ENCODE data around the gene DLL3.
A peak's percentile ranks its signal among the peaks of the same experiment; 100 is the strongest.

DLL3 gene

GRCh38 chr19:39515551-39516191 lies 16.9 kb downstream of the DLL3 start:
- peak overlapping the region; percentile 66 to 83 for H3K4me3 Mint-ChIP-seq
- peak overlapping the region; percentile 42 for H3K27ac Mint-ChIP-seq
- H3K36me3 Mint-ChIP-seq, result no peaks in the 10 kb centered on the region
- H3K9me3 Mint-ChIP-seq, result no peaks in the 10 kb centered on the region
- H3K27me3 Mint-ChIP-seq, result peaks cover 48 to 69% of the 10 kb centered on the region in 2 donors
- peaks cover 11 to 22% of the 10 kb centered on the region in 2 donors for H3K4me1 Mint-ChIP-seq
- ATAC-seq (replicated peaks) (no peak), DNase-seq (no peak)

GRCh38 chr19:39516270-39516669 lies 17.5 kb downstream of the DLL3 start:
- peak; percentile 46 to 50 for ATAC-seq (replicated peaks)
- Mint-ChIP-seq H3K9me3 (no peaks in the 10 kb centered on the region), H3K4me3 (peak overlapping the region; percentile 17 to 59), H3K27me3 (peaks cover 48 to 69% of the 10 kb centered on the region in 2 donors), H3K4me1 (peaks cover 11 to 22% of the 10 kb centered on the region in 2 donors), H3K27ac (peak overlapping the region; percentile 42), H3K36me3 (no peaks in the 10 kb centered on the region)
- DNase-seq, result no peak

- peaks cover 45 to 64% of the 10 kb centered on the region in 2 donors for H3K27me3 Mint-ChIP-seq
- DNase-seq, result no peak
- no peak overlapping the region for H3K4me3 Mint-ChIP-seq
- no peak overlapping the region for H3K27ac Mint-ChIP-seq
- no peaks in the 10 kb centered on the region for H3K9me3 Mint-ChIP-seq
- peaks cover 11 to 22% of the 10 kb centered on the region in 2 donors for H3K4me1 Mint-ChIP-seq
- ATAC-seq (replicated peaks), result no peak
- no peaks in the 10 kb centered on the region for H3K36me3 Mint-ChIP-seq
These were observed 18.7 kb downstream of the DLL3 start for GRCh38 chr19:39517432-39517831.

- H3K4me1 Mint-ChIP-seq, result peaks cover 11 to 22% of the 10 kb centered on the region in 2 donors
- no peak overlapping the region for H3K4me3 Mint-ChIP-seq
- no peaks in the 10 kb centered on the region for H3K36me3 Mint-ChIP-seq
- no peak for ATAC-seq (replicated peaks)
- H3K27ac Mint-ChIP-seq, result no peak overlapping the region
- DNase-seq, result no peak
- H3K27me3 Mint-ChIP-seq, result peaks cover 38 to 54% of the 10 kb centered on the region in 2 donors
- no peaks in the 10 kb centered on the region for H3K9me3 Mint-ChIP-seq
These were observed 19.7 kb downstream of the DLL3 start for GRCh38 chr19:39518458-39518857.

- Mint-ChIP-seq H3K4me1 (peaks cover 11 to 22% of the 10 kb centered on the region in 2 donors), H3K27me3 (peaks cover 33 to 49% of the 10 kb centered on the region in 2 donors), H3K36me3 (no peaks in the 10 kb centered on the region), H3K27ac (no peak overlapping the region), H3K4me3 (no peak overlapping the region), H3K9me3 (no peaks in the 10 kb centered on the region)
- ATAC-seq (replicated peaks) (no peak), DNase-seq (no peak)
These were observed 20.2 kb downstream of the DLL3 start for GRCh38 chr19:39518975-39519374.

- Mint-ChIP-seq H3K27ac (no peak overlapping the region), H3K4me3 (no peak overlapping the region), H3K4me1 (peaks cover 5 to 12% of the 10 kb centered on the region in 2 donors), H3K9me3 (no peaks in the 10 kb centered on the region), H3K27me3 (peaks cover 19 to 31% of the 10 kb centered on the region in 2 donors), H3K36me3 (peaks cover 4 to 10% of the 10 kb centered on the region in 2 donors)
- no peak for ATAC-seq (replicated peaks)
- DNase-seq, result no peak
These were observed 22.1 kb downstream of the DLL3 start for GRCh38 chr19:39520541-39521484.

- peak overlapping the region; percentile 92 for H3K27ac Mint-ChIP-seq
- H3K4me3 Mint-ChIP-seq, result no peak overlapping the region
- ATAC-seq (replicated peaks) (peak; percentile 93 to 94), DNase-seq (peak; percentile 26)
- no peaks in the 10 kb centered on the region for H3K27me3 Mint-ChIP-seq
- H3K36me3 Mint-ChIP-seq, result peaks cover 4 to 15% of the 10 kb centered on the region in 2 donors
- peaks cover 0 to 8% of the 10 kb centered on the region in 2 donors for H3K4me1 Mint-ChIP-seq
- no peaks in the 10 kb centered on the region for H3K9me3 Mint-ChIP-seq
These were observed 25.7 kb downstream of the DLL3 start for GRCh38 chr19:39524495-39524894.

- H3K27ac Mint-ChIP-seq, result no peak overlapping the region
- ATAC-seq (replicated peaks), result no peak
- DNase-seq, result no peak
- H3K4me3 Mint-ChIP-seq, result no peak overlapping the region
- H3K27me3 Mint-ChIP-seq, result no peaks in the 10 kb centered on the region
- peaks cover 4 to 15% of the 10 kb centered on the region in 2 donors for H3K36me3 Mint-ChIP-seq
- no peaks in the 10 kb centered on the region for H3K9me3 Mint-ChIP-seq
- peaks cover 0 to 8% of the 10 kb centered on the region in 2 donors for H3K4me1 Mint-ChIP-seq
These were observed 26.5 kb downstream of the DLL3 start for GRCh38 chr19:39525205-39525604.

- Mint-ChIP-seq H3K27ac (peak overlapping the region; percentile 94), H3K27me3 (no peaks in the 10 kb centered on the region)
- ATAC-seq (replicated peaks), result no peak
These were observed 33.1 kb downstream of the DLL3 start for GRCh38 chr19:39531834-39532232.

GRCh38 chr19:39532233-39533002 lies 33.7 kb downstream of the DLL3 start, which contains the start of gene EID2B:
EID2B (minus strand) TSS chr19:39532852; CDS start chr19:39532802, 50 bp downstream.
- Mint-ChIP-seq H3K36me3 (peaks cover 0 to 12% of the 10 kb centered on the region in 2 donors), H3K4me1 (peaks cover 11 to 20% of the 10 kb centered on the region in 2 donors), H3K4me3 (peak within 1 kb of the TSS; percentile 95 to 97), H3K27ac (peak within 1 kb of the TSS; percentile 94), H3K9me3 (no peaks in the 10 kb centered on the region), H3K27me3 (no peaks in the 10 kb centered on the region)
- ATAC-seq (replicated peaks), result peak; percentile 94 to 95
- peak; percentile 90 for DNase-seq

More at GRCh38 chr19:39531834-39532232, 33.1 kb downstream of the DLL3 start:
- Mint-ChIP-seq H3K36me3 (peaks cover 0 to 10% of the 10 kb centered on the region in 2 donors), H3K4me1 (peaks cover 9 to 20% of the 10 kb centered on the region in 2 donors), H3K9me3 (no peaks in the 10 kb centered on the region), H3K4me3 (peak overlapping the region; percentile 95 to 97)
- no peak for DNase-seq

- H3K9me3 Mint-ChIP-seq, result no peaks in the 10 kb centered on the region
These were observed 34.3 kb downstream of the DLL3 start for GRCh38 chr19:39533003-39533512.

GRCh38 chr19:39533791-39534190 lies 35.0 kb downstream of the DLL3 start:
- ATAC-seq (replicated peaks) (no peak), DNase-seq (no peak)
- Mint-ChIP-seq H3K36me3 (peaks cover 0 to 13% of the 10 kb centered on the region in 2 donors), H3K9me3 (no peaks in the 10 kb centered on the region), H3K27me3 (no peaks in the 10 kb centered on the region), H3K27ac (no peak overlapping the region), H3K4me3 (no peak overlapping the region), H3K4me1 (peaks cover 16 to 25% of the 10 kb centered on the region in 2 donors)

More at GRCh38 chr19:39533003-39533512, 34.3 kb downstream of the DLL3 start:
- no peak for DNase-seq
- peak; percentile 35 to 39 for ATAC-seq (replicated peaks)
- peak overlapping the region; percentile 95 to 97 for H3K4me3 Mint-ChIP-seq
- peaks cover 12 to 24% of the 10 kb centered on the region in 2 donors for H3K4me1 Mint-ChIP-seq
- H3K27me3 Mint-ChIP-seq, result no peaks in the 10 kb centered on the region
- H3K36me3 Mint-ChIP-seq, result peaks cover 0 to 13% of the 10 kb centered on the region in 2 donors
- H3K27ac Mint-ChIP-seq, result peak overlapping the region; percentile 94

GRCh38 chr19:39539165-39539517 lies 40.4 kb downstream of the DLL3 start:
- H3K4me3 Mint-ChIP-seq, result peak overlapping the region; percentile 86 to 97
- H3K27ac Mint-ChIP-seq, result peak overlapping the region; percentile 71
- ATAC-seq (replicated peaks) (peak; percentile 10 to 25), DNase-seq (no peak)
- H3K36me3 Mint-ChIP-seq, result peaks cover 0 to 13% of the 10 kb centered on the region in 2 donors
- H3K27me3 Mint-ChIP-seq, result no peaks in the 10 kb centered on the region
- H3K9me3 Mint-ChIP-seq, result no peaks in the 10 kb centered on the region
- peaks cover 25 to 48% of the 10 kb centered on the region in 2 donors for H3K4me1 Mint-ChIP-seq

Measured in stimulated activated naive B cell treated with anti-CD40 and anti-IgM and Interleukin-4, amounts not matched to agents 10 μg/mL and 1 μg/mL and 100 μg/mL, for 72 hours (primary cell).